T-helper 1 cell treated with Interleukin-12 subunit alpha and Interleukin-12 subunit beta and Interleukin-4 antibody, amounts not matched to agents 30 ng/mL and 1 ng/mL, for 36 hours (primary cell): Measurements from ENCODE around the gene TMEM116. TPM values are rescaled to one million over a fixed set of nuclear protein-coding genes. Genes with fewer than 3 reads are reported as not detected.
"Not testable (repeated sequence)": the region's sequence is repeated elsewhere in the genome, so short reads cannot be mapped to it uniquely, and the experiment has no call there.

Experiments used
- intact Hi-C: fragments of 100-400 bp; cut with micrococcal nuclease; formaldehyde crosslinking; loops from one replicate; pipeline ENCODE4 v1.15.1; 2024
- total RNA-seq: library from RNA; stranded (reverse); gene quantifications from 2 replicates; pipeline ENCODE4 v1.2.3, GENCODE V29; 2022

The TMEM116 gene
- total RNA-seq: 11.2 and 12.0 TPM in 2 replicates

DNA sequence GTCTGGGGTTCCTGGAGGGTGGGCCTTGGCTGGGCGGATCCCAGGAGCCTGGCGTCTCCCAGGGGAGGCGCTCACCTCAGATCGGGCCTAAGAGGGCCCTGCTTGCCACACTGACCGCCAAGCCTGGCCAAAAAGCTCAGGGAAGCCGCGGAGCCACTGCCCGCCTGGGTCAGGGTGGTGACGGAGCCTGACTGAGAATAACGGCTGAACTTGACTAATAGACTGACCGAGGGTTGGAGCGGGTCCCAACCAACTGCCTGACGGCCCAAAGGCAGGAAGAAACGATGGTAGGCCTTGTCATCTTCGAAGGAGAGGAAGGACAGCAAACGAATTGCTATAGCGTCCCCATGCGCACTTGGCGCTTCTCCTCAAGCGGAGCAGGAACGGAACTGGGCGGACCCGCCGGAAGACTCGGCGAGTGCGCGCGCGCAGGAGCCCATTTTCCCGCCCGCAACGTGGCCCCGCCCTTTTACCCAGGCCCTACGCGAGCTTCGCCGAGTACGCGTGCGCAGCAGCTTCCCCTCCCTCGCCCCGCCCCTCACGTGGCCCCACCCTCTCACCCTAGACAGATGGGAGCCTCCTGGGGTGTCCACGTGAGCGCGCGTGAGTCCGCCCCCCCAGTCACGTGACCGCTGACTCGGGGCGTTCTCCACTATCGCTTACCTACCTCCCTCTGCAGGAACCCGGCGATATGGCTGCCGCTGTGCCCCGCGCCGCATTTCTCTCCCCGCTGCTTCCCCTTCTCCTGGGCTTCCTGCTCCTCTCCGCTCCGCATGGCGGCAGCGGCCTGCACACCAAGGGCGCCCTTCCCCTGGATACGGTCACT, at the start of gene TMEM116, which contains the start of gene ERP29:
TMEM116 (minus strand) TSS at position 391 of the 826 bp plus-strand sequence. CDS start 7,895 bp downstream, outside the sequence.
ERP29 (plus strand) TSS at position 652 of the 826 bp plus-strand sequence; CDS start at position 692, 40 bp downstream.
- intact Hi-C loops: loop anchor here (1.0 to 10.0 kb wide), 15 partner anchors 12 to 1611 kb away; partner anchors contain the start of genes ANAPC7, ATXN2, BRAP and MAPKAPK5

DNA sequence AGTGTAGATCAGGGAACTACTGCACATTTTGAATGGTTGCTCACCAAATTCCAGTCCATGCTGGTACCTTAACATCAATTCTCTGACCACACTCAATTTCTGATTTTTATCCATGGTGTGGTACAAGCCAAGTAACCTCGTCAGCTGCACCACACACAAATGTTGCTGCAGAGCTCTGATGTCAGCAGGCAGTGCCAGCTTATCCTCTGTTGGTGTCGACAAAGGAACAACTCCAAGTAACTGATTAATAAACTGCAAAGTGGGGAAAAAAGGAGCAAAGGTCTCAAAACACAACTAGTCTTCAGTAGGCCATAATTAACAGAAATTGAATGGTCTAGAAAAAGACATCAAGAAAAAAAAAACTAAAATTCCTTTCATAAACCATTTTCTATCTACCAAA, 48.2 kb upstream of the TMEM116 start:
- intact Hi-C loops: no loop called here

DNA sequence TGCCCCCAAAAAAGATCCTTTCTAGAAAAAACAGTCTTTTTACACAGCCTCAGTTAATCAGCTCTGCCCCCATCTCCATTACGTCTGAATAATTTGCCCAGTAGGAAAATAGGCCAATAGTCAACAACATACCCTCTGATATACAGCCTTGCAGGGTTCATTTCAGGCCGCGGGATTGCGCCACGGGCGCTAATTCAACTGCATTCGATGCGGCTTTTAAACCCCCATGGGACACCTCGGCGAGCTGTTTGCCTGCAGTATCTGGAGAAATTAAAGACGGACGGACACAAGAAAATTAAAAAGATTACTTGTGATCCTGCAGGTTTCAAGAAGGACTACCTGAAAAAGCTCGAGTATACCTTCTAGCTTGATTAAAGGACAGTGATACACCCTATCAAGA, 36.4 kb upstream of the TMEM116 start:
- intact Hi-C loops: no loop called here

DNA sequence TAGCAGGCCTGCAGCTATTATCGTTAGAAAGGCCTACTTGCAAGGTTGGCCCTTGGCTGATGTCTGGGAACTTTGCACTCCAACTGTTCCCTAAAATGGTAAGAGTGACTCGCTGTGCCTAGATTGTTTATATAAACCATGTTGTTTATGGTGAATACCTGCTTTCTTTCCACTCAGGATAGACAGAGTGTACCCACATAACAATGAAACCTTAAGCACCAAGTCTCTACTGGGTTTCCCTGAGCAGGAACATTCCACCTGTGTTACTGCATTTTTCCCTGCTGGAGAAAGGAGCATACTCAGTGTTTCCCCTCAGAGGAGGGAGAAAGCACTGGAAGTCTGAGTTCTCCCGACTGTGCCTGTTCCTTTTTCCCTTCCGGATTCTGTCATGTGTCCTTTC, 33.0 kb upstream of the TMEM116 start:
- intact Hi-C loops: no loop called here

DNA sequence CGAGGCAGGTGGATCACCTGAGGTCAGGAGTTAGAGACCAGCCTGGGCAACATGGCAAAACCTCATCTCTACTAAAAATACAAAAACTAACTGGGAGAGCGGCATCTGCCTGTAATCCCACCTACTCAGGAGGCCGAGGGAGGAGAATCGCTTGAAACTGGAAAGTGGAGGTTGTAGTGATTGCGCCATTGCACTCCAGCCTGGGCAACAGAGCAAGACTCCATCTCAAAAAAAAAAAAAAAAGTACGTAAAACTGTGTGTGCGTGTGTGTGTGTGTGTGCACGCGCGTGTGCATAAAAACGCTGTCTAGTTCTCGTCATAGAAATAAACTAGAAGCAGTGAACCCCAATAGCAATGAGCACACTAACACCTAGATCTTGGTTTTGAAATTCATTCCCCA, 23.6 kb upstream of the TMEM116 start:
- intact Hi-C loops: not testable (repeated sequence)

DNA sequence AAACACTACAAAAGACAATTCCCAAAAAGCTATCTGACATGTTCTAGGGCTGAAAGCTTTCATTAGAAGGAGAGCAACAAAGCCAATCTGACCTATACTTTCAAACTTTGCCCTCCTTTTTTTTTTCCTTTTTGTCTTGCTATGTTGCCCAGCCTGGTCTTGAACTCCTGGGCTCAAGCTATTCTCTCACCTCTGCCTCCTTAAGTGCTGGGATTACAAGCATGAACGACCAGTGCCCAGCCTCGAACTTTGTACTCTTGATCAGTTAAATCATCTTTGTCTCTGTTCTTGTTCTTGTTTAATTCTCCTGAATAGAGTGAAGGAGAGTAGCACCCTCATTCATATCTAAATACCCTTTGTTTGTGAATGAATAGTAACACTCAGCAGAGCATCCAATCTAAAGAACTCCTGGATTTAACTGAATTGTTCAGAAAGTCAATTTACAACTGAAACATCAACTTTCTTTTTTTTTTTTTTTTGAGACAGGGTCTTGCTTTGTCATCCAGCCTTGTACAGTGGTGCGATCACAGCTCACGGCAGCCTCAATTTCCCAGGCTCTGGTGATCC, 22.3 kb upstream of the TMEM116 start:
- intact Hi-C loops: no loop called here

DNA sequence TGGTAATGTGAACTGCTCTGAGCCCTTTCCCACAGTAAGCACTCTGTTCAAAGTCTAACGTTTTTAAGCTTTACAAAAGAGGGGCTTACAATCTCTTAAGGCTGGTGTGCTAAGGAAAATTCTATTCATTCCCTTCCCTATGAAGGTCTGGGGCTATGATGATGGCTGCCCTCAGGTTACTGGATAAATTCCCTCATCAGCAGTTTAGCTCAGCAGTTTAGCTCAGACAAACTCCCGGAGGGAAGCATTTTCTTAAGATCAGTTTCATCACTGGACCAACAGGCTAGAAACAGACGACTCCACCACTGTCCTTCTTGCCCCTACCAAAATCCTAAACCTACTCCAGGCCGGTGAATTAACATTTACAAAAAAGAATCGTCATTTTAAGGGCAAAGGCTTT, 19.3 kb upstream of the TMEM116 start:
- intact Hi-C loops: no loop called here

DNA sequence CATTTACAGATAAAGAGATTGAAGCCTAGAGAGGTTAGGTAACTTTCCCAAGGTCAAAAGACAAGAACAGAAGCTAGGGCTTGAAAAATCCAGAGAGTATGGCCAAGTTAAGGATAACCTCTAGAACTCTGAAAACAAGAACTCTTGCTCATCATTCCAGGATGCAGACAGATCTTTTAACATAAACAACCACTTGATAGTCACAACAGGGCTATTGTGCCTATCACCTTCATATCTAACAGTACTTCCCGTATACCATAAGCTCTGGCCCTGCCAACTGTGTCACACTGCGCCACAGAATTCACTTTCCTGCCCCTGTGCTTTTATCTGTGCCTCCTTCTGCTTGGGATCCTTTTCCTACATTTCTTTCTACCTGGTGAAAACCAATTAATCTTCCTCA, 18.5 kb upstream of the TMEM116 start:
- intact Hi-C loops: no loop called here

DNA sequence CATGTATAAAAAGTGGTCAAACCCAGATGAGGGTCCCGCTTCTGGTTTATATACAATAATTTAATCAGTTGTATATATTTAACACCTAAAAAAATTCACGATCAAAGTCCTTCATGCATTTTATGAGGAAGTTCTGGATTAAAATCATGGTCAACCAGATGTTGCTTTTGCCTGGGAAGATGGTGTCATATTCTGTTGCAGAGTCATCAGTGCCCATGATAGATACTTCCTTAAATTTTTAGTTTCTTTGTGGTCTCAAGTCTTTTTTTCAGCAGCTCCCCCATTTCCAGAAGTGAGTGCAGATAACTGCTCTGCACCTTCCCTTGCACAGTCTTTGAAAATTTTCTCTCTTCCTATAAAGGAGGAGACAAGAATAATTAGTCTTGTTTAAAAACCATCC, 16.3 kb upstream of the TMEM116 start:
- intact Hi-C loops: no loop called here

DNA sequence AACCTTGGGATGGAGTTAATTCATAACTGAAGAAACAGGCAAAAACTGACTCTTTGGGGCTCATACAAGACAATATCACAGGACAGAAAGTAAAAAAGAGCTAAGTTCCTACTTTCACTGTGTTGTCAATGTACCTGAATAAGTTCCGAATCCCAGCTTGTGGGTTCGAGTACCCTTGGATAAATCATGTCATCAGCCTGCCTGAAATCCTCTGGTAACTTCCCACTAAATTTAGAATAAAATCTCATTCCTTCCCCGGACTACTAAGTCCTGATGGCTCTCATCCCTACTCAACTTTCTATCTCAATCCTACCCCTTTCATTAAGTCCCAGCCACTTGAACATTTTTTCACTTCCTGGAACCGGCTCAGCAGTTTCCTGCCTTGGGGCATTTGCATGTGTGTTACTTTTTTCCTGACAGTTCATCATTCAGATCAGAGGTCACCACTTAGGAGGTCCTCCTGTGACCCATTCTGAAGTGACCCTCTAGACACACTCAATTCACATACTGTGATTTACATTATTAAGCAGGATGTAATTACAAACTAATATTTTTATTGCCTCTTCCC, 12.9 kb upstream of the TMEM116 start:
- intact Hi-C loops: loop anchor here (1.0 kb wide), 1 partner anchor 81 kb away; no protein-coding TSS in a partner anchor

DNA sequence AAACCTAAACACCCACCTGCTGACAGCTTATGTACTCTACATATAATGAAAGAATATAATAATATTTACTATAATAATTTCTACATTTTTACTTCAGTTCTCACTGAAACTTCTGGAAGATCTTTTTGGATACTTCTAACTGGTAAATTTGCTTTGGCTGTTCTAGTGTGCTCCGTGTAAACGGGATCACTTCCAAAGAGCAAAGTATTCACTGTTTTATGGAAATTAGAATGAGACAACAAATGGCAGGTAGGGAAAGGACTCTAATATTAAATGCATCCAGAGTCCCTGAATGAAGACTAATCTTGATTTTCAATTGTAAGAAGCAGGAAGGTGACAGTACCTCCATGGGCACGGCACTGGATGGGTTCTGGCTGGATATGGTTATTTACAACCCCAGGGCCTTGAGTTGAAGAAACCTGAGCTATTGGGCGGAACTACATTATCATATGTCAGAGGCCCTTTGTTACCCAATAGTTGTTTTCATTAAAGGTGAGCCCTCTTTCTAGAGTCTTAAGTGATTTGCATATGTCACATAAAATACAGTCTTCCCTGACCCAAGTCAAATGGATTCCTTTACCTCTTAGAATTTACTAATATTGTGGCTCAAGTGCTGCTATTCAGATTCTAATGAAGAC, 10.9 kb upstream of the TMEM116 start:
- intact Hi-C loops: no loop called here

DNA sequence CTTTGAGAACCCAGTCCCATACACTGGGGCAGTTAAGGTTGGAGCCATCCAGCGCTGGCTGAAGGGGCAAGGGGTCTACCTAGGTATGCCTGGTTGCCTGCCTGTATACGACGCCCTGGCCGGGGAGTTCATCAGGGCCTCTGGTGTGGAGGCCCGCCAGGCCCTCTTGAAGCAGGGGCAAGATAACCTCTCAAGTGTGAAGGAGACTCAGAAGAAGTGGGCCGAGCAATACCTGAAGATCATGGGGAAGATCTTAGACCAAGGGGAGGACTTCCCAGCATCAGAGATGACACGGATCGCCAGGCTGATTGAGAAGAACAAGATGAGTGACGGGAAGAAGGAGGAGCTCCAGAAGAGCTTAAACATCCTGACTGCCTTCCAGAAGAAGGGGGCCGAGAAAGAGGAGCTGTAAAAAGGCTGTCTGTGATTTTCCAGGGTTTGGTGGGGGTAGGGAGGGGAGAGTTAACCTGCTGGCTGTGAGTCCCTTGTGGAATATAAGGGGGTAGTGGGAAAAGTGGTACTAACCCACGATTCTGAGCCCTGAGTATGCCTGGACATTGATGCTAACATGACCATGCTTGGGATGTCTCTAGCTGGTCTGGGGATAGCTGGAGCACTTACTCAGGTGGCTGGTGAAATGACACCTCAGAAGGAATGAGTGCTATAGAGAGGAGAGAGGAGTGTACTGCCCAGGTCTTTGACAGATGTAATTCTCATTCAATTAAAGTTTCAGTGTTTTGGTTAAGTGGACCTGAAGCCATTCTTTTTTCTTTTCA, 9.5 kb upstream of the TMEM116 start:
- intact Hi-C loops: no loop called here

DNA sequence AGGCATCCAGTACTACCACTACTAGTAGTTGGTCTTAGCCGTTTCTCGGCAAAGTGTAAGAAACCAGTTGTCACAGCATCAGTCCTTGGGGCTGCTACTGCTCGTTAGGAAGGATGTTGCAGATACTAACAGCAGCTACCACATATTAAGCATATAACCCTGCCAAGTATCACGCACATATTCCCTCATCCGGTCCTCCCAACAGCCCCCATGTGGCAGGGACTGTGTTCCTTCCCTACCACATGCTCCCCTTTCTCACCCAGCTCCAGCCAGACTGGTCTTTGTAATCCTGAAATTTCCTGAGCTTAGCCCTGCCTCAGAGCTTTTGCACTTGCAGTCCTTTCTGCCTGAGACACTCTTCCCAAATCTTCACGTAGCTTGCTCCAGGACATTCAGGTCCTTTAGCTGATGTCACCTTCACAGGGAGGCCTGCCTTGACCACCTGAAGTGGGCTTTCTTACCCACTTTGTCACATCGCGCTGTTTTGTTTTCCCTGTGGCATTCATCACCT, 8.0 kb upstream of the TMEM116 start:
- intact Hi-C loops: no loop called here

DNA sequence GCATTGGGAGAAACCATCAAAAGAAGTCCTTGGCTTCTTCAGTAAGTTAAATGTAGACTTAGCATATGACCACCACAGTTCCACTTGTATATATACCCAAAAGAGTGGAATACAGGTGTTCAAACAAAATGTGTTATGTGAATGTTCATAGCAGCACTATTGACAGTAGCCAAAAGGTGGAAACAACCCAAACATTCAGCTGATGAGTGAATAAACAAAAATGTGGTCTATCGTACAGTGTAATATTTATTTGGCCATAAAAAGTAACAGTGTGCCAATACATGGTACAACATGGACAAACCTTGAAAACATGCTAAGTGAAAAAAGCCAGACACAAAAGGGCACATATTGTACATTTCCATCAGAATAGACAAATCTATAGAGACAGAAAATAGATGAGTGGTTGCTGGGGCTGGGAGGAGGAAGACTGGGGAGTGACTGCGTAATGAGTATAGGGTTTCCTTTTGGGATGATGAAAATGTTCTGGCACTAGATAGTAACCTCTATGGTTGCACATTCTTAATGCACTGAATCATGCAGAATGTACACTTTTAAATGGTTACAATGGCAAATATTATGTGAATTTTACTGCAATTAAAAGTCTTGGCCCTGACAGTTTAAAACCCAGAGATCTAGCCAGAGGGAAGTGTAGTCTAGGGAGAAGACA, 5.7 kb upstream of the TMEM116 start:
- intact Hi-C loops: loop anchor here (10.0 kb wide), 2 partner anchors 886 to 956 kb away; partner anchors contain the start of genes OAS1 and OAS2

DNA sequence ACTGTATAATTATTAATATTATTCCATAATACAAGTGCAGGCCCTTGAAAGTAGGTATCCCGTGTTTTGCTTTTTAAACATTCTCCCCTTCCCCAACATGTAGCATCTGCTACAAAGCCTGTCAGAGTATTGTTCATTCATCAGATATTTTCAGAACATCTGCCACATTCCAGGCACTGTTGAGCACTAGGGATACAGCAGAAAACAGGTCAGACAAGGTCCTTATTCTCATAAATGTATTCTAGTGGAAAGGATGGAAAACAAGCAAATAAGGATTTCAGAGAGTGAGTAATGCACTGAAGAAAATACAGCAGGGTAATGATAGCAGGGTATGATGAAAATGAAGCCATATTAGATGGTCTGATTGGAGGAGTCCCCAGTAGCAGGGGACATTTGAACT, 4.1 kb upstream of the TMEM116 start:
- intact Hi-C loops: loop anchor here (10.0 kb wide), 2 partner anchors 888 to 958 kb away; partner anchors contain the start of genes OAS1 and OAS2

DNA sequence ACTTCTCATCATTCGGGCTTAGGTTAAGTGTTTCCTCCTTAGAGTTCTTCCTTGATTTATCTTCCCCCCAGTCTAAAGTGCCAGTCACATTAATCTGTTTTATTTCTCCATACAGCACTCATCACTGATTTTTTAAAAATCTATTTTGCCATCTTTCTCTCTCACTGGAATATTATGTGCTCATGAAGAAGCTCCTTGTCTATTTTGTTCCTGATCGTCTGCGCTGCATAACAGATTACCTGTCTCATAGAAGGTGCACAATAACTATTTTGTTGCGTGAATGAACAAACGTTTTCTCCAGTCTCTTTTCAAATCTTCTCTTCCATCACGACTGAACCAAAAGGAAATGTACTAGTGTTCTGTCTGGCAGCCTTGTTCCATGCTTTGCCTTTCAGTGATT, 3.0 kb upstream of the TMEM116 start:
- intact Hi-C loops: loop anchor here (2.0 to 10.0 kb wide), 3 partner anchors 611 to 959 kb away; partner anchors contain the start of genes OAS1, OAS2 and SH2B3

DNA sequence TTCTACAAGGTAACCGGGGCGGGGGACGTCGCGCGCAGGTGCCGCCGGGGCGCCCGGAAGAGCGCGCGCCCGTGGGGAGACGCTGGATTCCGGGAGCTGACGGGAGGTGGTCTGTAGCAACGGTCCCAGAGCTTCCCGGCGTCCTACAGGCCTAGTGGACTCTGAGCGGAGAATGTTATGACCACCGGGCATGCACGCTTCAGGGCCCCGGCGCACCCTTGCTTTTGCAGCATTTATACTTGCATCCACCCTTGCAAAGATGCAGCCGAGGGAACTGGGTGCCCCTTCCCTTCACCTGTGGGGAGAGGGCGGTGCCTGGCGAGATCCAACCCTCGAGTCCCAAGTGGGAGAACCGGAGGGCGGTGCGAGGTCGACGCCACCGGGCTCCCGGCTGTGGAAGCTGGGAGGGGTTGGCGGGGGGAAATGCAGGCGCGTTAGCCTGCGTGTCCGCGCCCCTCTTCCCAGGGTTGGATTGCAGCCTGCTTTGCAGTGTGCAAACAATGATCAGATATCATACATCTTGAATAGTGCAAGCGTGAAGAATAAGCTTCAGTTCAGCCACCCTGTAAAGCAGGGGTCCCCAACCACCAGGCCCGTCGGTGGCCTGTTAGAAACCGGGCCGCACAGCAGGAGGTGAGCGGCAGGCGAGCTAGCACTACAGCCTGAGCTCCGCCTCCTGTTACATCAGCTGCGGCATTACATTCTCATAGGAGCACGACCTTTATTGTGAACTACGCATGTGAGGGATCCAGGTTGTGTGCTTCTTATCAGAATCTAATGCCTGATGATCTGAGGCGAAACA, 837 bp upstream of the TMEM116 start:
- intact Hi-C loops: loop anchor here (1.0 to 10.0 kb wide), 19 partner anchors 20 to 1612 kb away; partner anchors contain the start of genes ANAPC7, ATXN2, BRAP and HECTD4

DNA sequence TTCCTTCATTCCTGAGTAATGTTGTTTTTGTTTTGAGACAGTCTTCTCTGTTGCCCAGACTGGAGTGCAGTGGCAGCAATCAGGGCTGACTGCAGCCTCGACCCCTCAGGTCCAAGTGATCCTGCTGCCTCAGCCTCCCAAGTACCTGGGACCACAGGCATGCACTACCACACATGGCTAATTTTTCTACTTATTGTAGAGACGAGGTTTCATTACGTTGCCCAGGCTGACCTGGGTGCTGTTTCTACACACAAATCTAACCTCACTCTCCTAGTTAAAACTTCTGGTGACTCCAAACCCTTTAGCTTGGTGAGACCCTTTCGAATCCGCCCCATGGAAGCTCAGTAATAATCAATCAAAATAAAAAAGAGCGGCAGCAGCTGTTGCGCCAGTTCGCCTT, 1.3 kb downstream of the TMEM116 start:
- intact Hi-C loops: loop anchor here (1.0 to 10.0 kb wide), 7 partner anchors 10 to 1609 kb away; partner anchors contain the start of genes ANAPC7, ATXN2, OAS1 and OAS2
